H1 (cell line): ENCODE measurements around the gene SERPINE3. TPM values are rescaled to one million over a fixed set of nuclear protein-coding genes. Genes with fewer than 3 reads are reported as not detected.

Source experiments
- TAF7 ChIP-seq: optimal IDR thresholded peaks from 2 replicates; pipeline ENCODE3; 2011; ENCODE audit warnings: low read depth, mild to moderate bottlenecking, inconsistent platforms, low read length, moderate library complexity, borderline replicate concordance
- TEAD4 ChIP-seq: IDR thresholded peaks from 2 replicates; pipeline ENCODE4 v1.6.1; 2012; ENCODE audit warnings: low read depth, low read length, inconsistent platforms, mixed read lengths
- polyA plus RNA-seq, 7 experiments: library from polyadenylated mRNA; depleted of rRNA in 3 of 7; stranded (reverse) in 5 of 7; unstranded in 2 of 7; fragments of >200 nt in 5 of 7; fragments of 200-250 nt in 2 of 7; gene quantifications; 1 replicate in 5 of 7; 2 replicates in 1 of 7; 4 replicates in 1 of 7; pipeline versions ENCODE4 v1.2.1 to v1.2.3, GENCODE V29; 2011 to 2013; ENCODE audit warnings: missing spikeins in 2 of 7, mixed read lengths in 2 of 7
- total RNA-seq: library from RNA; stranded (reverse); fragmentation: NEBNext Ultra II Directional; extraction: Animal tissue kit (Norgen Biotek cat#: 25700); gene quantifications from 2 replicates; pipeline ENCODE4 v1.2.1, GENCODE V29; 2021

The SERPINE3 gene
- total and polyA plus RNA-seq, 2 of the 8 experiments (the other 6 are each of a cell fraction or from before 2014, with no cell fraction given): 0.34 to 1.0 TPM

- TF ChIP-seq TEAD4: no peak
- no peak for TF ChIP-seq TAF7
Measured at GRCh38 chr13:51330791-51331190, 8.7 kb upstream of the SERPINE3 start (continued).
